Loucy (cell line): Measurements from ENCODE around the gene TASP1.

Source experiments
- EZH2phosphoT487 ChIP-seq: fragments of 200-600 bp; IDR thresholded peaks from 2 replicates; pipeline ENCODE4 v1.6.1; 2018; ENCODE audit warnings: antibody characterized with exemption, mild to moderate bottlenecking, moderate library complexity, borderline replicate concordance
- TF ChIP-seq, protein P1 (sequence below): fragments of 200-600 bp; sonication (generic); conservative IDR thresholded peaks from 2 replicates; pipeline ENCODE4 v1.5.1; 2014; ENCODE audit warnings: mild to moderate bottlenecking, antibody characterized with exemption, low read length

DNA sequence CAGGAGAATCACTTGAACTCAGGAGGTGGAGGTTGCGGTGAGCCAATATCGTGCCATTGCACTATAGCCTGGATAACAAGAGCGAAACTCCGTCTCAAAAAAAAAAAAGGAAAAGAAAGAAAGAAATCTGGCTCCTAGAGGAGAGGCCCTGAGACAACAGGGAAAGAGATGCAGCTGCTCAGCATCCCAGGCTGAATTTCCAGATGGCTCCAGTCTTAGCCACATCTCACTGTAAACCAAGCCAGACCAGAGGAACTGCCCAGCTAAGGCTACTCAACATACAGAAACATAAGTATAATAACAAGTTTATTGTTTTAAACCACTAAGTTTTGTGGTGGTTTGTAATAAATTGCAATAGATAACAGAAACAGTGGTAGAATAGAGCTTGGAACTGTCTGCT is 38.5 kb upstream of the TASP1 start:
- TF ChIP-seq, protein P1, sequence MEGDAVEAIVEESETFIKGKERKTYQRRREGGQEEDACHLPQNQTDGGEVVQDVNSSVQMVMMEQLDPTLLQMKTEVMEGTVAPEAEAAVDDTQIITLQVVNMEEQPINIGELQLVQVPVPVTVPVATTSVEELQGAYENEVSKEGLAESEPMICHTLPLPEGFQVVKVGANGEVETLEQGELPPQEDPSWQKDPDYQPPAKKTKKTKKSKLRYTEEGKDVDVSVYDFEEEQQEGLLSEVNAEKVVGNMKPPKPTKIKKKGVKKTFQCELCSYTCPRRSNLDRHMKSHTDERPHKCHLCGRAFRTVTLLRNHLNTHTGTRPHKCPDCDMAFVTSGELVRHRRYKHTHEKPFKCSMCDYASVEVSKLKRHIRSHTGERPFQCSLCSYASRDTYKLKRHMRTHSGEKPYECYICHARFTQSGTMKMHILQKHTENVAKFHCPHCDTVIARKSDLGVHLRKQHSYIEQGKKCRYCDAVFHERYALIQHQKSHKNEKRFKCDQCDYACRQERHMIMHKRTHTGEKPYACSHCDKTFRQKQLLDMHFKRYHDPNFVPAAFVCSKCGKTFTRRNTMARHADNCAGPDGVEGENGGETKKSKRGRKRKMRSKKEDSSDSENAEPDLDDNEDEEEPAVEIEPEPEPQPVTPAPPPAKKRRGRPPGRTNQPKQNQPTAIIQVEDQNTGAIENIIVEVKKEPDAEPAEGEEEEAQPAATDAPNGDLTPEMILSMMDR = no peak
- TF ChIP-seq EZH2phosphoT487 = no peak
